Amygdala (tissue), 56 donors: ENCODE data around the gene GLS.
"Not testable (repeated sequence)": the region's sequence is repeated elsewhere in the genome, so short reads cannot be mapped to it uniquely, and the experiment has no call there.

ENCODE experiments used
- DNase-seq, 56 donors: peaks; one replicate each; lab custom pipeline; 2025; lab: John Stamatoyannopoulos, UW

Gene GLS

DNA sequence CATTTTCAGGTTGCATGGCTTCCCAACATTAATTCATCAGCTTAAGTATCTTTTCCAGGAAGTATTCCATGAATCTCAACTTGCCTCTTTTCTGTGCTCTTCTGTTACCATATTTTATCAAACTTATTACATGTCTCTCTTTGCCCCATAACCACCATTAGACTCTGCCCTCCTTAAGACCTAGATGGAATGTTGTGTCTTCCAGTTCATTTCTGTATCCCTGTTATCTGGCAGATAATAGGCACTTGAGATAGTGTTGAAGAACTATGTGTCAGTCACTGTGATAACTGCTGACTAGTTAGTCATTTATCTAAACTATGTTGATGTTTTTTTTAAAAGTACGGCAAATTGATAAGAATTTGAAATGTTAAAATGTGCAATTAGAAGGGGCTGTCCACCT is 41.8 kb downstream of the GLS start:
- no peak for DNase-seq

DNA sequence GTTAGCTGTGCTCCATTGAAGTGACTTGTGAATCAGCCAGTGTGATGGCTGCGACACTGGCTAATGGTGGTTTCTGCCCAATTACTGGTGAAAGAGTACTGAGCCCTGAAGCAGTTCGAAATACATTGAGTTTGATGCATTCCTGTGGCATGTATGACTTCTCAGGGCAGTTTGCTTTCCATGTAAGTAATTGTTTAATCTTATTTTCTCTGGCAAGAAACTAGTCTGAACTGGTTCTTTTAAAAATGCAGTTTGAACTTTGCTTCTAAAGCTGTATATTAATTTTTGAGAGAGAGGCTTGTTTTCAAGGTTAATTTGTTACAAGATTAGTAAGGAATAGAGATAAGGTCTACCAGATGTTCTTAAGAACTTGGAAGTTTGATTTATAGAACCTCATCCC is 46.7 kb downstream of the GLS start:
- DNase-seq, result no peak

DNA sequence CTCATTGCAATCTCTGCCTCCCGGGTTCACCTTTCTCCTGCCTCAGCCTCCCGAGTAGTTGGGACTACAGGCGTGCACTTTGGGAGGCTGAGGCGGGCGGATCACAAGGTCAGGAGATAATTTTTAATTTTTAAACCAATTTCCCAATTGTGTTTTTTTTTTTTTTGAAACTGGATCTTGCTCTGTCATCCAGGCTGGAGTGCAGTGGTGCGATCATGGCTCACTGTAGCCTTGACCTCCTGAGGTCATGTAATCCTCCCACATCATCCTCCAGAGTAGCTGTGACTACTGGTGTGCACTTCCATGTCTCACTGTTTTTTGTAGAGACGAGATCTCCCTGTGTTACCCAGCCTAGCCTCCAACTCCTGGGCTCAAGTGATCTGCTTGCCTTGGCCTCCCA is 49.3 kb downstream of the GLS start:
- no peak for DNase-seq

DNA sequence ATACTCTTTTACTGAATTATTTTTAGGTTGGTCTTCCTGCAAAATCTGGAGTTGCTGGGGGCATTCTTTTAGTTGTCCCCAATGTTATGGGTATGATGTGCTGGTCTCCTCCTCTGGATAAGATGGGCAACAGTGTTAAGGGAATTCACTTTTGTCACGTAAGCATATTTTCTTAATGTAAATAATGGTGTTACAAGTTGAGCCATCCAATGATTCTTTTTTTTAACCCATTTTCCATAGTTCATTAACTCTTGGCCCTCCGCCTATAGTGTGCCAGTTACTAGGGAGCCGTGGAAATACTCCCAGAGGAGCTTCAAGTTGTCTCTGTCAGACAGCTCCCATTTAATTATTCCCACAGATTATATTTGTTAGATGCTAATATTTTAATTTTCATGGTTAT is 49.8 kb downstream of the GLS start:
- no peak for DNase-seq

DNA sequence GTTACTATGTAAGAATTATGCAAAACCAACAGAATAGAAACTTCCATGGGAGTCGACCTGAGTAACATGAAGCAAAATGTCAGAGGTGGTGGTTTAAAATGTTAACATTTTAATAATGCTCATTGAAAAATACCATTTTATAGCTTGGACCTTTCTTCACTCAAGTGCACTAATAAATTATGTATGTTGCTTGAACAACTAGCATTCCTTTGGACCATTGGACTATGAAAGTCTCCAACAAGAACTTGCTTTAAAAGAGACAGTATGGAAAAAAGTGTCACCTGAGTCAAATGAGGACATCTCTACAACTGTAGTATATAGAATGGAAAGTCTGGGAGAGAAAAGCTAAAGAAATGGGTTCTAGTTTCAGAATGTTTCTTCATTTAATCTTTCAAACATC is 51.9 kb downstream of the GLS start:
- no peak for DNase-seq

DNA sequence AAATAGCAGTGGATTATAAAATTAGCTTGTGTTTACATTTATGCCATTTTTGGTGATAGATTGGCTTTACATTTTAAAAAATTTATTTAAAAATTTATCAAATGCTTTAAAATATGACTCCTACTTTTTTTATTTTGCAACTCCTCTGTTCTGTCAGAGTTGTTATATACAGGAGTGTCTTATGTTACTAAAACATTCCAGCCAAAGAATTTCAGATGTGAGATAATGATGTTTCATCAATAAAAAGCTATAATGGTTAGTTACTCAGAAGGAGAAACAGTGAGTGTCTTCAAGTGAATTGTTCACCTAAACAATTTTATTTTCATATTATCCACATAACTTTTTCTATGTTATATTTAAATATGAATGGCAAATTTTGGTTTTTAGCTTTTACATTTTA is 52.7 kb downstream of the GLS start:
- no peak for DNase-seq

DNA sequence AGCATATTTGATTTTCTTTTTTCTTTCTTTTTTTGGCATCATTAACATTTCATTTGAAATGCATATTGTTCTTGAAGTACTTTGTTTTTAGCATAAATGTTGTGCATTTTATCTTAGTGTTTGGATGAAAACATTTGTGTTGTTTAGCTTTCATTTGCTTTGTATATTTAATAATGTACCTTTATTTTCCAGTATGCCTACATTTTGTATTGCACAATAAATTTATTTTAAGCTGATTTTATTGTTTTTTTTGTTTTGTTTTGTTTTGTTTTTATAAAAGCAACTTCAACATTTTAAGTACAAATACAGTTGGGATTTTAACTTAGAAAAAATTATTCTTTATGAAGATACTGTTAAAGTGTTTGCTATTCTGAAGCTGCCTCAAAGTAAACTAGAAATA is 54.4 kb downstream of the GLS start:
- no peak for DNase-seq

DNA sequence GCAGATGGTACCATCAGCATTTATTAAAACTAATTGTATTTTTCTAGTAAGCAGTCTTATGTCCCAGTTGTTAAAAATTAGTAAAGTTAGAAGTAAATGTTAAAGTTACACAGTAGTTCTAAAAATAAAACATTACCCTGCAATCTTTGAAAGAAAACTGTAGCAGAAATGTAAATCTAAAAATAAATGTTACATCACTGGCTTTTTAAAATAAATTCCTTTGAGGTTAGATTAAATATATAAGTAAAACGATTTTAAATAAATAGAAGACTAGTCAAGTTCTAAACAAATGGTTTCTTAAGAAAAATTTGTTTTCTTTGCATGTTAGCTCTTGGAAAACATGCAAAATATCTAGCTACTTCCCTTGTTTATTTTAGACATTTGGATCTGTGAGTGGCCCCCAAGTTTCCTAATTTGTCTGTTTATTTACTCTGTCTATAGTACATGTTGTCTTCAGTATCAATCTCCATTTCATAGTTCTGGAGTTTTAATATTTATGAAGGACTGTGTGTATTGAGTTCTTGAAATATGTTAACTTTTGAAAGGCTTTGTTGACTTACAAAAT is 58.2 kb downstream of the GLS start:
- no peak for DNase-seq

DNA sequence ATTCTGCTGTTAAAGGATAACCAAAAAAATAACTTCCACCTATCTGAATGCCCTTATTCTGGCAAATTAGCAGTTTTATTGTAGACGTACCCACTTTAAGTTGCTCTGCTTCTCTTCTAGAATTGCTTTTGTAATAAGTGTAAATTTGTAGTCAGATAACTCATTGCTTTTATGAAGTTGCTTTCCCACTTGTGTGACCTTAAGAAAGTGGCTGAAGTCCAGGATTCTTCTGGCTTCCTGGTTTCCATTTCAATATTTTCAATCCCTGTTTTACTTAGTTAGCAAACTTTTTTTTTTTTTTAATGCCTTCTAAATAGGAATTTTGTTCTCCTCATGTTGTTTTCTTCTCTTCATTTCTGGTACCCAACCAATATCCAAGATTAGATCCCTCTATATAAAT is 59.8 kb downstream of the GLS start:
- no peak for DNase-seq

DNA sequence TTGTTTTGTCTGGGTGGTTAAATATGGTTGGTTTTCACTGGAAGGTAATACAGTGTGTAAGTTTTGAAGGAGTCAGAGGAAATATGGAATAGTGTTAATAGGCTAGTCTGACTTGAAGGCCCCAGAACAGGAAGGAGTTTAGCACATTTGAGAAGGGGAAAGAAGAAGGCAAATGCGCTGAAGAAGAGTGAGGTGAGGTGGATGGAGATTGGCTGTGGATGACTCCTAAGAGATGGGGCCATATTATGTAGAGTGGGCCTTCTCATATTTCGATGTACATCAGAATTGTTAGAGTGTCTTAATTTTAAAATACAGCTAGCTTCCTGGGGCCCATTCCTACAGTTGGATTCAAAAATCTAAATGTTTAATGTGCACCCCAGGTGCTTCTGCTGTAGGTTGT is 61.0 kb downstream of the GLS start:
- no peak for DNase-seq

DNA sequence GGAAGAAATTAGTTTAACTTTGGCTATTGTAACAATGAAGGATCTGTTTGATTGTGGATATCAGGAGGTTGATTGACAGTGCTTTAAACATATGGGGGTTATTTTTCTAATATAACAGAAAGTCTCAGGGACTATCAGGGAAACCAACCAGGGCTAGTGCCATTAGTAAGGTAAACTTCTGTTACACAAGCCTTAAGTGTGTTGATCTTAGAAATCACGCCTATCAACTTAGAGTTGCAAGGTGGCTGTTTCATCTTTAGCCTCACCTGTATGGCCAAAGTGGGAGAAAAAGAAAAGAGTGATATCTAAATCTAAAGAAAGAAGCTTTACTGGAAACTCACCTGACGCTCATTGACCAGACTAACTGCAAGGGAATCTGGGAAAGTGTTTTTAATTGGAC is 62.1 kb downstream of the GLS start:
- DNase-seq, result no peak

DNA sequence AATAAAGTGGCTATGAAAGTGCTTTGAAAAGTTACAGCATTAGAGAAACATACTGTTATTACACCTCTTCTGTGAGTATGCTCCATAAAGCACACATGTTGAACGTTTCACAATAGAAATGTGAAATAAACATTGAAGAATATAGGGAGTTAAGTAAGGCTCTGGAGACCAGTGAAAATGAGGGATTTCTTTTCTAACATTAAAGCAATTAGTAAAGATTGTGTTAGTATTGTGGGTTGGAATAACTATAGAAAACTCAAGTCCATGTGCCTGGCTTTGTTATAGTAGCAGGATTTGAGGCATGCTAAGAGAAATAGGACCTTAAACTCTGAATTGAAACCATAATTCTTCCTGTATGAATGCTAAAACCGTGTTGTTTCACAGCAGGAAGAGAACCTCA is 63.1 kb downstream of the GLS start:
- no peak for DNase-seq

DNA sequence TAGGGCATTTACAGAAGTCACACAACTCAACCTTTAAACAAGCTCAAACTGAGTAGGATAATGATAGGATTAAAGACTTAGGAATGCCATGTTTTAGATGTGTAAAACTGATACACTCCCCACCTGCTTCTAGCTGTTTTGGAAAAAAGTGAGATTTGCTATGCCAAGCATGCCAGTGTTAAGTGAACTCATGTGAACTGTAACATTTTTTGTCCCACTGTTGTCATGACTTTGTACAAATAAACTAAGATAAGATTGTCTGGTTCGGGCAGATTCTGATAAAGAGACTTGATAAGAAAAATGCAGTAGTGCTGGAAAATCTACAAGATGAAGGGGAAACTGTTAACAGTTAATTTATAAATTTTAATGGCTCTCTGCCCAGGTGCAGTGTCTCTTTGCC is 66.5 kb downstream of the GLS start:
- DNase-seq, result no peak

DNA sequence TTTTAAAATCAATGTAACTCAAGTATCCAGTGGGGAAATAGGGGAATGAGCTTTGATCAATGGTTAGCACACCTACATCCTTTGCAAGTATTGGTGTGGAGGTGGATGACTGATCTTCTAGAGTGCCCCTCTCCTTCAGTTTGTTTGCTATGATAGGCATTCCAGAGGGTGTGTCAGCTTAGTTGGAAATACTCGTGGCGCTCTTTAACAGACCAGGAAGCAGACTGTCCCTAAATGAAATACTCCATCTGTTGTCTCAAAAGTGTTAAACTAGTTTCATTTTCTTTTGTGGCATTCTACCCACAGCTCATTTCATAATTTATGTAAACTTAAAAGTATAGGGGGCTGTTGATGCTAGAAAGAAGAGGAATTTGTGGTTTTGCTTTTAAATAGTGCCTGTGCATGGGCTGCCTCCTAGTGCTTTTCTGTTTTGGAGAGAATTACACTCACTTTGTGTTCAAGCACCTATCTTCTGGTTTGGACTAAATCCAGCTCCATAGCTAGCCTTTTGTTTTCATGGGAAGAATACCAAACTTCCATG is 67.2 kb downstream of the GLS start:
- DNase-seq, result no peak

DNA sequence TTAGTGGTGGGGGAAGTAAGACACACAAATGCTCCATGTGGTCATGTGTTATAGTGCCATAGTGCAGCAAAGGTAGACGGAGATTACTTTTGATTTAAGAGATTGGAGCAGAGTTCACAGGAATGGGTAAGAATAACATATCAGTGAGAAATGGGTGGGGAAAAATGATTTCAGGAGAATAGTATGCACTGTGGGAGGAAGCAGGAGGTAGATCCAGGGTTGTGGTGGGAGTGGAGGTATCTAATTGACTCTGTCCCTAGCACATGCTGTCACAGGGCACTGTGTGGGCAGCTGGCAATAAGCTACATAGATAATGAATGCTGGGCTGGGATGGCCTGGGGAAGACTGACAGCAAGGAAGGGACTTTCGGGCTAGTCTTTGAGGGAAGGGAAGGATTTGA is 68.0 kb downstream of the GLS start:
- no peak for DNase-seq

DNA sequence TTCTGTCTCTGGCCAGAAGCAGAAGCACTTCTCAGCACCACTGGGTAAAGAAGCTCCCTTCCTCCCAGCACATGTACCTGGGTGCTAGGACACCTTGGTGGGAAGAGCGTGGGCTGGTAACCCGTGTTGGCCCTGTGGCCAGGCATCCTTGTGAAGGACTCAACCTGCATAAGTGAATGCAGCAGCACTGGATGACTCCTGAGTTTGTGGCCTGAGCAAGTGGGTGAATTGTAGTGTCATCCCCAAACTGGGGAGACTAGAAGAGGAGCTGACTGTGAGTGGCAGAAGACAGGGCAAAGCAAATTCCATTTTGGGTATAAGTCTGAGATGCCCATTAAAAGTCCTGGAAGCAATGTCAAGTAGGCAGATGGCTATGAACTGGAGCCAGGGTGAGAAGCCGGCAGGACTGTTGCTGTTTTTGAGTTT is 70.0 kb downstream of the GLS start:
- DNase-seq, result no peak

DNA sequence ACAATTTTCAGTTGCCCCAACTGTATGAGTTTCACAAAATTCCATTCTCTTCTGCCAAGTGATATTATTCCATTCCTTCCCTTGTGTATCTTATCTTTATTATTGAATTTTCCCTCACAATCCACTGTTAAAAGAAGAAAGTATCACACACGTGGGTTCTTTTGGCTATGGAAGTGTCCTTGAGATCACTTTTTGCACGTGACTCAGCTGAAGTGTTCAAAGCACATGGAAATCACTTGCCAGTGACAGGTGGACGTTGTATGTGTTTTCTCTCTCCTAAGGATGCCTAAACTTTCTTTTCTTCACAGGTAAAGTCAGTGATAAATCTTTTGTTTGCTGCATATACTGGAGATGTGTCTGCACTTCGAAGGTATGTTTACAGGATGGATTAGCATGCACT is 72.6 kb downstream of the GLS start:
- no peak for DNase-seq

DNA sequence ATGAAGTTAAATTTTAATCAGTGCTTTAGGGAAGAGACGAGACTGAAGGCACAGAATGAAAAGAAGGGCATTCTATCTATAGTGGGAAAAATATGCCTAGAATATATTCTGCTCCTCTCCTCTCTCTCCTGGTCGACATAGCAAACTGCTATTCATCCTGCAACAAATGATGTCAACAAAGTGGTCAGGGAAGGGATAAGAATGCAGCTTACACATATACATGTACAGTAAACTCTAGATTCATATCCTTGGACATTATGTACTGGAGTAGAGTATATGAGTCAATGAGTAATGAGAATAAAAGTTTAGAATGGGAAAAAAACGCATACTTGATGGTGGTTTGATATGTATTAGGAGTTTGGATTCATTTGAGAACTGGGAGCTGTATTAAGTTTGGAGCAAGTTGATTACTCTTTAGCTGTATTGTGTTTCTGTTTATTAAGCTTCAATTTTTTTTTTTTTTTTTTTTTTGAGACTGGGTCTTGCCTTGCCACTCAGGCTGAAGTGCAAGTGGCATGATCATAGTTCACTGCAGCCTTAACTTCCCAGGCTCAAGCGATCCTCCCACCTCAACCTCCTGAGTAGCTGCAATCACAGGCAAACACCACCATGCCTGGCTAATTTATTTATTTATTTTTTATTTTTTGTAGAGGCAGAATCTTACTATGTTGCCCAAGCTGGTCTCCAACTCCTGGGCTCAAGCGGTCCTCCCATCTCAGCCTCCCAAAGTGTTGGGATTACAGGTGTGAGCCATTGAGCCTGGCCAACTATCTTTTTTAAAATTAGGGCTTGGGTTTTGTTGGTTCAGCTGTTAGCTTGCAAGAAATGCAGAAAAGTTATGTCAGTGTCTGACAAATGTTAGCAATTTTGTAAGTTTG is 79.5 kb downstream of the GLS start:
- DNase-seq, result no peak

DNA sequence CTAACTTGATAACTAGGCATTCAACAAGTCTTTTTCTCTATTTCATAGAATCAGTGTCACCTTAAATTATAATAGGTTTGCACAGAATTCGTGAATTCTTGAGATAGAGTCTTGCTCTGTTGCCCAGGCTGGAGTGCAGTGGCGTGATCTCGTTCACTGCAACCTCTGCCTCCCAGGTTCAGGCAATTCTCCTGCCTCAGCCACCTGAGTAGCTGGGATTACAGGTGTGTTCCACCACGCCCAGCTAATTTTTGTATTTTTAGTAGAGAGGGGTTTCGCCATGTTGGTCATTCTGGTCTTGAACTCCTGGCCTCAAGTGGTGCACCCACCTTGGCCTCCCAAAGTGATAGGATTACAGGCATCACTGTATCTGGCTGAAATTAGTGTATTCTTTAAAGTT is 80.5 kb downstream of the GLS start:
- not testable (repeated sequence) for DNase-seq

DNA sequence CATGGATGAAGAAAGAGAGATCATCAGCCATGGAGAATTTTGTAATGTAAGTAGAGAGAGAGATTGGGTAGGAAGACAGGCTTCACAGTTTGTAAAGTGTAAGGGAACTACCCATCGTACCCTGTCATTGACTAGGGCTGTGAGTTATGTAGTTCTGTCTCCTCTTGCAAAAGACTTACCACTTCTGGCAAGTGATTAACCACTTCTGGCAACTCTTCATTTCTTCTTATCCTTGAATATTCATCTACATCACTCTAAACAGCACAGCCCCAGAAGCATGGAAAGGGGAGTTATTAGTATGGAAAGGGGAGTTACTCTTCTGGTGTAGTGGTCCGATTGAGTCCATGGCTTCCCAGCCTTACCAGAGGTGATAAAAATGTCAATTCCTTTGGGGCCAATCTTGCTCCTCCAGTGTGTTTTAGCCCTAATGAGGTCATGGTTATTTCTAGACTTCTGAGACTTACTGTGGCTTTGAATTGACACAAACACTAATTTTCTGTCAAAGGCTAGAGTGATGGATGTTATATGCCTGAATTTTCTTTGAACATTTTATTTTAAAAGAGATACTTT is 81.4 kb downstream of the GLS start:
- DNase-seq, result no peak

DNA sequence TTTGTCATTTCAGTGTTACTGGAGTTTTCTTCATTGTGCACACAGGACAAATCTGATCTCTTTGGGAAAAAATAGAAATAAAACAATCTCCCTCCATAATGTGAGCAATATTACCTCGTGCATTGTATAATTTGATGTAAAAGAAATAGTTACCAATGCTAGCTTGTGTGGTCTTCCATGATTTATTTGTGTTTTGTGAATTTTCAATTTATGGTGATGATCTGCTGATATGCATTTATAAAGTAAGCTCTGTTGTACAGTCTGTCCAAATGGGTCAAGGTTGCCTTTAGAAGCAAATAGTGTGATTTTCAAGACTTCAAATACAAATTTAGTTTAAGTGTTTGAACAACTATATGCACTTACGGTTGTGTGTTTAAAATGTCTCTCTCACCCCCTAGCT is 82.5 kb downstream of the GLS start:
- no peak for DNase-seq
